HG02759 (cell line): Measurements from ENCODE around the gene PPOX.

Experiments used
- ATAC-seq: cut with Tn5 transposase; IDR thresholded peaks from one replicate; pipeline ENCODE4 v1.9.1; 2021; ENCODE audit warnings: mild to moderate bottlenecking, moderate library complexity; ENCODE audit not compliant: unreplicated experiment

PPOX gene

DNA sequence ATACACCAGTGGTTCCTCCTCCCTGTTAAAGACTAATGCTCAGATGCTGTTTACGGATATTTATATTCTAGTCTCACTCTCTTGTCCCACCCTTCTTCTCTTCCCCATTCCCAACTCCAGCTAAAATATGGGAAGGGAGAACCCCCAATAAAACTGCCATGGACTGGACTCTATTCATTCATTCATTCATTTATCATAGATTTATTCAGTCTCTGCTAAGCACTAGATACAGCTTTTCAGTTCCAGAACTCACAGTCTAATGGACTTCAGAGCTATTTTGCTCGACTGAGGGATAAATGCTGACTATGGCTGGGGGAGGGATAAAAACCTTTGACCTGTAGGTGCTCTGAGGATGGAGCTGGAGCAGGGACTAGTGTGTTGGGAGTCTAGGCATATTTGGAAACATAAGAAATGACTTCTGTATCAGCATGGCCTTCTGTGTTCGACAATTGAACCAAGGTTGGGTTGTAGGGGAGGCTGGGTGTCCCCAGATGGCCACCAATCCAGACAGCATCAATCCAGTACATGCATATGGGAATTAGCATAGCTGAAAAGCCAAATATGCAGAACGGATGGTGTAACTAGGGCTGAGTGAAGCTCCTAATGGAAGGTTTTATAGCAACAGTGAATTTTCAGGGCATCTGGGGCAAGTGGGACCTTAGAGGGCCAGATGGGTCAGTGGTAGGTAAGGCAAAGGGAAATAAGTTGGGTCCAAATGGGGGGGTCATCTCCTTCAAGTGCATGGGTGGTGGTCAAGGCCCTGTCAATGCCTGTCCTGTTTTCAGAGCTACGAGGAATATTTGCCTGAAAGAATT is 53.1 kb downstream of the PPOX start:
- ATAC-seq = no peak

DNA sequence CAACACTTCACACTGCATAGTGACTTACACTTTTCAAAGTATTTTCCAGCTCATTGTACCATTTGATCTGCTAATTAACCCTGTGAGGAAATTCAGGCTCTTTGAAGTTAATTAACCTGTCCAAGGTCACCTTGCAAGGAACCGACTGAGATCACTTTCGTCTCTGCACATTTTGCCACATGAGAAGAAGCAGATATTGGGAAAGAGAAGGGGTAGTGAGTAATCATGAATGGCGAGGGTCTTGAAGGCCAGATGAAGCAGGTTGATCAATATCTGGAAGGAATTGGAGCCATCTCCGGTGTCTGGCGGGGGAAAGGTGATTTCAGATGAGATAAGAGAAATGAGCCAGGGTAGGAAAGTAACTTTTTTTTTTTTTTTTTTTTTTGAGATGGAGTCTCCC is 53.8 kb downstream of the PPOX start:
- no peak for ATAC-seq
